CD14-positive monocyte (primary cell): Measurements from ENCODE around the gene CRAMP1. TPM values are rescaled to one million over a fixed set of nuclear protein-coding genes. Genes with fewer than 3 reads are reported as not detected.

Experiments
- DNase-seq, 3 donors: peaks; one replicate each; pipeline ENCODE4 v3.0.0-alpha.2; 2011 to 2022
- H2AFZ ChIP-seq: 2 replicates; pipeline ENCODE4 v1.6.0; 2012; ENCODE audit warnings: mild to moderate bottlenecking, low read depth, low read length, inconsistent platforms; ENCODE audit not compliant: insufficient read depth, poor library complexity, severe bottlenecking
- H3K27ac ChIP-seq, 2 donors: 1 replicate in 1 of 2; 2 replicates in 1 of 2; pipeline ENCODE4 v1.5.1; 2012 to 2013; ENCODE audit warnings: low read length in 2 of 2, control low read depth in 1 of 2, inconsistent platforms in 1 of 2, low read depth in 1 of 2, mild to moderate bottlenecking in 1 of 2
- H3K27me3 ChIP-seq, 2 donors: one replicate each; pipeline versions ENCODE4 v1.6.0 to v1.6.1; 2011 to 2013; ENCODE audit warnings: low read length in 2 of 2; ENCODE audit not compliant: control insufficient read depth in 2 of 2, insufficient read depth in 2 of 2
- H3K36me3 ChIP-seq, 2 donors: replicated peaks in 1 of 2; 1 replicate in 1 of 2; 2 replicates in 1 of 2; pipeline versions ENCODE4 v1.5.1 to v1.6.1; 2012 to 2013; ENCODE audit warnings: low read length in 2 of 2, control low read depth in 1 of 2, inconsistent platforms in 1 of 2, mild to moderate bottlenecking in 1 of 2; ENCODE audit not compliant: insufficient read depth in 2 of 2, control insufficient read depth in 1 of 2
- H3K4me1 ChIP-seq, 2 donors: 1 replicate in 1 of 2; 2 replicates in 1 of 2; pipeline versions ENCODE4 v1.5.1 to v1.6.1; 2012 to 2013; ENCODE audit warnings: low read length in 2 of 2, control low read depth in 1 of 2, inconsistent platforms in 1 of 2, mild to moderate bottlenecking in 1 of 2, moderate library complexity in 1 of 2; ENCODE audit not compliant: insufficient read depth in 2 of 2, control insufficient read depth in 1 of 2
- H3K4me2 ChIP-seq: replicated peaks from 2 replicates; pipeline ENCODE3; 2012; ENCODE audit warnings: low read length, moderate library complexity, mild to moderate bottlenecking; ENCODE audit not compliant: poor library complexity, severe bottlenecking; ENCODE audit errors: extremely low read depth
- H3K4me3 ChIP-seq, 3 experiments: fragments of 200-600 bp in 1 of 3; sonication (generic) in 1 of 3; replicated peaks in 1 of 3; 1 replicate in 2 of 3; 2 replicates in 1 of 3; pipeline ENCODE4 v1.5.1; 2011 to 2013; ENCODE audit warnings: low read length in 3 of 3, mild to moderate bottlenecking in 3 of 3, control low read depth in 2 of 3, low read depth in 2 of 3, inconsistent platforms in 1 of 3, moderate library complexity in 1 of 3
- H3K79me2 ChIP-seq: 2 replicates; pipeline ENCODE4 v1.6.0; 2012; ENCODE audit warnings: mild to moderate bottlenecking, control low read depth, inconsistent platforms, low read length, moderate library complexity; ENCODE audit not compliant: insufficient read depth
- H3K9ac ChIP-seq: 2 replicates; pipeline ENCODE4 v1.6.0; 2017; ENCODE audit warnings: low read length, mild to moderate bottlenecking; ENCODE audit not compliant: insufficient read depth, poor library complexity, severe bottlenecking
- H3K9me3 ChIP-seq, 2 donors: replicated peaks in 1 of 2; 1 replicate in 1 of 2; 2 replicates in 1 of 2; pipeline versions ENCODE4 v1.5.1 to v1.6.1; 2012 to 2013; ENCODE audit warnings: low read length in 2 of 2, control low read depth in 1 of 2; ENCODE audit not compliant: control insufficient read depth in 1 of 2, insufficient read depth in 1 of 2
- H4K20me1 ChIP-seq: 2 replicates; pipeline ENCODE4 v1.6.0; 2012; ENCODE audit warnings: mild to moderate bottlenecking, low read length, control low read depth, moderate library complexity; ENCODE audit not compliant: insufficient read depth
- H3K27ac Mint-ChIP-seq, 7 donors: one replicate each; pipeline ENCODE4 v1.8.0; 2020; ENCODE audit warnings: mild to moderate bottlenecking in 7 of 7, mixed read lengths in 7 of 7, moderate library complexity in 6 of 7, inconsistent platforms in 2 of 7
- H3K27me3 Mint-ChIP-seq, 3 donors: one replicate each; pipeline ENCODE4 v1.8.0; 2021 to 2022; ENCODE audit warnings: low read depth in 3 of 3, mild to moderate bottlenecking in 3 of 3, mixed read lengths in 3 of 3, moderate library complexity in 3 of 3, inconsistent platforms in 1 of 3
- H3K36me3 Mint-ChIP-seq, 2 donors: one replicate each; pipeline ENCODE4 v1.8.0; 2020; ENCODE audit warnings: mixed read lengths in 2 of 2, inconsistent platforms in 1 of 2, mild to moderate bottlenecking in 1 of 2
- H3K4me1 Mint-ChIP-seq: one replicate; pipeline ENCODE4 v1.8.0; 2020; ENCODE audit warnings: mild to moderate bottlenecking, mixed read lengths
- H3K4me3 Mint-ChIP-seq, 2 donors: one replicate each; pipeline ENCODE4 v1.8.0; 2020; ENCODE audit warnings: mild to moderate bottlenecking in 2 of 2, mixed read lengths in 2 of 2, moderate library complexity in 1 of 2
- H3K9me3 Mint-ChIP-seq, 7 donors: one replicate each; pipeline ENCODE4 v1.8.0; 2020 to 2022; ENCODE audit warnings: mixed read lengths in 7 of 7, mild to moderate bottlenecking in 6 of 7, moderate library complexity in 6 of 7, inconsistent platforms in 2 of 7
- WGBS: methylation state at CpG from one replicate; pipeline ENCODE4 v1.1.5; 2013; ENCODE audit warnings: missing lambda C conversion rate; ENCODE audit not compliant: insufficient coverage; 5-methylcytosine and 5-hydroxymethylcytosine counted together
- intact Hi-C, 2 donors: fragments of 100-400 bp; cut with micrococcal nuclease; formaldehyde crosslinking; loops; one replicate each; pipeline versions ENCODE4 v1.15.0 to v1.15.1; 2023
- polyA plus RNA-seq, 3 donors: library from polyadenylated mRNA; depleted of rRNA in 1 of 3; unstranded in 2 of 3; stranded (reverse) in 1 of 3; fragments of 300-500 nt in 2 of 3; fragments of >200 nt in 1 of 3; fragmentation: Illumina TruSeq in 2 of 3; gene quantifications; 1 replicate in 2 of 3; 2 replicates in 1 of 3; pipeline ENCODE4 v1.2.3, GENCODE V29; 2012 to 2021
- TF ChIP-seq, protein P1 (sequence below): fragments of 200-600 bp; IDR thresholded peaks from one replicate; pipeline ENCODE4 v1.8.0; 2022; ENCODE audit warnings: antibody characterized with exemption, mild to moderate bottlenecking

The CRAMP1 gene
- polyA plus RNA-seq, 3 donors = 0.46 to 12.3 (median 1.0) TPM

DNA sequence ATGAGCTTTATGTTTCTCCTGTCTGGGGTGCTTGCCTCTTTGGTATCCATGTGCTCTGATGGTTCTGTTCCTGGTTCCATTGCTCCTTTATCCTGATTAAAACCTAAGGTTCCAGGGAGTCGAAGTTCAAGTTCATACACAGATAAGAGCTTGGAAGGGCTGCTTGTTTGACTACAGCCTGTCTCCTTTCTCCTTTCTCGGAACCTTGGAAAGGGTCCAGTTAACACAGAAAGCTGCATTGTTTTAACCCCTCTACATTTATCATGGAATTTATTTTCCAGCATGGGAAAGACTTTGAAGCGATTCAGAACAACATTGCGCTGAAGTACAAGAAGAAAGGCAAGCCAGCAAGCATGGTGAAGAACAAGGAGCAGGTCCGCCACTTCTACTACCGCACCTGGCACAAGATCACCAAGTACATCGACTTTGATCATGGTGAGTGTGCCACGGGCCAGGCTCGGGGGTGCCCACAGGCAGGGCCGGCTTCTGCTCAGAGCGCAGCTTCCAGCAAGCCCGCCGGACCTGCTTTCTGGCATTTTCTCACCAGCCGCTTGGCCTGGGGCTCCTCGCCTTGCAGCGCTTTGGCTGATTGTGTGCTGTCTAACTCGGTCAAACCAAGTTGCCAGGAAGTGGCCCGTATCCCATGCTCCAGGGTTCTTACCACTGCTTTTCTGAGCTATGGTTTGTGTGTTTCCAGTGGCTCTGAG, 19.9 kb downstream of the CRAMP1 start:
- peaks cover 0 to 4% (median 2%) of the 10 kb centered on the region in 3 donors for H3K27me3 Mint-ChIP-seq
- H4K20me1 ChIP-seq = peaks cover 52% of the 10 kb centered on the region
- intact Hi-C loops = no loop called here

DNA sequence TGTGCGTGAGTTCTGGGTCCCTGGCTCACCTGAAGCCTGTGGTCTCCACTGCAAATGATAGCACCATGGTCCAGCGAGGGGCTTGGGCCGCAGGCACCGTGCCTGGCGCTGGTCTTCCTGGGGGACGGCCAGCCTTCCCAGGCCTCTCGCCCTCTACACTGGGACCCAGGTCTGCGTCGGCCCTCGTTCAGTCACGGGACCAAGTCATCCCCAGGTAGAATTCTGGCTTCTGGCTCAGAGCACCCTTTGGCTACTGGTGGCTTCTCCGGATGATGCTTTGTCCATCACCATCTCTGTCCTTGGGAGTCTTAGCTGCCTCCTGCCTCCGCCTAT, 20.4 kb downstream of the CRAMP1 start:
- Mint-ChIP-seq H3K36me3 (peaks cover 74 to 94% of the 10 kb centered on the region in 2 donors), H3K27ac (no peak overlapping the region)

More for the DNA sequence above, 19.9 kb downstream of the CRAMP1 start:
- H3K27me3 ChIP-seq = no peaks in the 10 kb centered on the region
- Mint-ChIP-seq H3K36me3 (peaks cover 74 to 93% of the 10 kb centered on the region in 2 donors), H3K4me3 (no peak overlapping the region), H3K9me3 (peaks cover 0 to 1% (median 0%) of the 10 kb centered on the region in 7 donors), H3K27ac (no peak overlapping the region), H3K4me1 (no peaks in the 10 kb centered on the region)
- H3K79me2 ChIP-seq = peaks cover 16% of the 10 kb centered on the region
- WGBS = 98% methylated on average over 17 of the region's 18 CpGs
- no peak overlapping the region for H3K9ac ChIP-seq
- H3K36me3 ChIP-seq = peaks cover 70 to 98% of the 10 kb centered on the region in 2 donors
- TF ChIP-seq, protein P1, sequence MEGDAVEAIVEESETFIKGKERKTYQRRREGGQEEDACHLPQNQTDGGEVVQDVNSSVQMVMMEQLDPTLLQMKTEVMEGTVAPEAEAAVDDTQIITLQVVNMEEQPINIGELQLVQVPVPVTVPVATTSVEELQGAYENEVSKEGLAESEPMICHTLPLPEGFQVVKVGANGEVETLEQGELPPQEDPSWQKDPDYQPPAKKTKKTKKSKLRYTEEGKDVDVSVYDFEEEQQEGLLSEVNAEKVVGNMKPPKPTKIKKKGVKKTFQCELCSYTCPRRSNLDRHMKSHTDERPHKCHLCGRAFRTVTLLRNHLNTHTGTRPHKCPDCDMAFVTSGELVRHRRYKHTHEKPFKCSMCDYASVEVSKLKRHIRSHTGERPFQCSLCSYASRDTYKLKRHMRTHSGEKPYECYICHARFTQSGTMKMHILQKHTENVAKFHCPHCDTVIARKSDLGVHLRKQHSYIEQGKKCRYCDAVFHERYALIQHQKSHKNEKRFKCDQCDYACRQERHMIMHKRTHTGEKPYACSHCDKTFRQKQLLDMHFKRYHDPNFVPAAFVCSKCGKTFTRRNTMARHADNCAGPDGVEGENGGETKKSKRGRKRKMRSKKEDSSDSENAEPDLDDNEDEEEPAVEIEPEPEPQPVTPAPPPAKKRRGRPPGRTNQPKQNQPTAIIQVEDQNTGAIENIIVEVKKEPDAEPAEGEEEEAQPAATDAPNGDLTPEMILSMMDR = no peak
- no peaks in the 10 kb centered on the region for H3K9me3 ChIP-seq
- H3K27ac ChIP-seq = no peak overlapping the region
- no peak overlapping the region for H3K4me3 ChIP-seq
- no peak overlapping the region for H2AFZ ChIP-seq
- H3K4me1 ChIP-seq = no peaks in the 10 kb centered on the region
- no peak overlapping the region for H3K4me2 ChIP-seq
- DNase-seq = no peak

More for the DNA sequence above, 20.4 kb downstream of the CRAMP1 start:
- Histone ChIP-seq H3K79me2 (peaks cover 16% of the 10 kb centered on the region), H3K9ac (no peak overlapping the region), H3K27me3 (no peaks in the 10 kb centered on the region), H3K27ac (no peak overlapping the region), H3K4me2 (no peak overlapping the region), H3K9me3 (no peaks in the 10 kb centered on the region), H3K36me3 (peaks cover 72 to 98% of the 10 kb centered on the region in 2 donors), H3K4me1 (no peaks in the 10 kb centered on the region), H4K20me1 (peaks cover 49% of the 10 kb centered on the region), H2AFZ (no peak overlapping the region), H3K4me3 (no peak overlapping the region)
- H3K4me3 Mint-ChIP-seq = no peak overlapping the region
- DNase-seq = no peak
- over 99% methylated on average over 13 of the region's 13 CpGs for WGBS
- H3K9me3 Mint-ChIP-seq = peaks cover 0 to 1% (median 0%) of the 10 kb centered on the region in 7 donors
- H3K4me1 Mint-ChIP-seq = no peaks in the 10 kb centered on the region
- TF ChIP-seq, protein P1 = no peak
- peaks cover 0 to 4% (median 2%) of the 10 kb centered on the region in 3 donors for H3K27me3 Mint-ChIP-seq
- intact Hi-C loops = no loop called here
